Heart left ventricle (tissue), 16 donors: Measurements from ENCODE around the gene TOR4A. TPM values are rescaled to one million over a fixed set of nuclear protein-coding genes. Genes with fewer than 3 reads are reported as not detected.

Experiments
- ATAC-seq, 4 donors: fragments of 200-7000 bp; cut with Tn5 transposase; one replicate each; pipeline ENCODE4 v1.9.1; 2020 to 2022; ENCODE audit warnings: moderate library complexity in 4 of 4, mild to moderate bottlenecking in 3 of 4, moderate number of reproducible peaks in 1 of 4
- DNase-seq, 5 donors: peaks; one replicate each; pipeline ENCODE4 v3.0.0-alpha.2; 2020
- H3K27ac ChIP-seq, 12 donors: fragments of 200-600 bp; sonication (generic) in 4 of 12; one replicate each; pipeline versions ENCODE4 v1.5.0 to v1.8.0; 2016 to 2022; ENCODE audit warnings: mild to moderate bottlenecking in 2 of 12
- H3K27me3 ChIP-seq, 9 donors: fragments of 200-600 bp; sonication (generic) in 2 of 9; one replicate each; pipeline versions ENCODE4 v1.5.1 to v1.8.0; 2016 to 2022; ENCODE audit warnings: mild to moderate bottlenecking in 3 of 9
- H3K36me3 ChIP-seq, 9 donors: fragments of 200-600 bp; sonication (generic) in 2 of 9; one replicate each; pipeline versions ENCODE4 v1.5.0 to v1.8.0; 2018 to 2022; ENCODE audit warnings: mild to moderate bottlenecking in 2 of 9
- H3K4me1 ChIP-seq, 12 donors: fragments of 200-600 bp; sonication (generic) in 4 of 12; one replicate each; pipeline versions ENCODE4 v1.5.0 to v1.8.0; 2016 to 2022; ENCODE audit warnings: mild to moderate bottlenecking in 3 of 12
- H3K4me3 ChIP-seq, 12 donors: fragments of 200-600 bp; sonication (generic) in 4 of 12; one replicate each; pipeline versions ENCODE4 v1.5.0 to v1.8.0; 2017 to 2022; ENCODE audit warnings: mild to moderate bottlenecking in 9 of 12, moderate library complexity in 4 of 12
- H3K9me3 ChIP-seq, 12 donors: fragments of 200-600 bp; sonication (generic) in 4 of 12; one replicate each; pipeline versions ENCODE4 v1.5.0 to v1.8.0; 2016 to 2022; ENCODE audit warnings: mild to moderate bottlenecking in 1 of 12
- CTCF ChIP-seq, 12 donors: fragments of 200-600 bp; sonication (generic) in 4 of 12; IDR thresholded peaks; one replicate each; pipeline versions ENCODE4 v1.5.0 to v1.8.0; 2018 to 2022; ENCODE audit warnings: antibody characterized with exemption in 12 of 12, mild to moderate bottlenecking in 5 of 12
- POLR2A ChIP-seq, 2 donors: fragments of 450-650 bp; IDR thresholded peaks; one replicate each; pipeline ENCODE4 v1.6.1; 2017; ENCODE audit warnings: antibody characterized with exemption in 2 of 2, mild to moderate bottlenecking in 2 of 2, moderate library complexity in 2 of 2
- WGBS, 4 donors: extraction: QIAGEN DNeasy Blood & Tissue Kit in 2 of 4; methylation state at CpG; one replicate each; pipeline versions ENCODE4 v1.1.5 to v1.1.7; 2013 to 2018; 5-methylcytosine and 5-hydroxymethylcytosine counted together
- intact Hi-C, 10 donors: fragments of 100-400 bp; cut with DNase I; formaldehyde crosslinking; loops; one replicate each; pipeline versions ENCODE4 v1.11.1 to v1.14.2; 2022
- polyA plus RNA-seq, 2 donors: library from polyadenylated mRNA; stranded (reverse); fragments of 200-250 nt; gene quantifications; one replicate each; pipeline ENCODE4 v1.2.3, GENCODE V29; 2013
- total RNA-seq, 9 donors: library from RNA; depleted of rRNA in 2 of 9; stranded (reverse); fragments of >200 nt in 2 of 9; fragmentation: NEBNext Ultra II Directional in 3 of 9; extraction: Animal tissue kit (Norgen Biotek cat#: 25700) in 3 of 9; gene quantifications; one replicate each; pipeline versions ENCODE4 v1.1.0 to v1.2.4, GENCODE V29; 2016 to 2023
- donor health status: ischemic (EF 13 %, LVEDD 7.1; RV severe dilation, severe dysfunction).
- donor health status: healthy with polysubstance abuse.
- donor health status: DM: no; HTN: yes; CAD: no.
- donor health status: DM: no; HTN: no; CAD: no.
- donor health status: ischemic (EF 25% LVEDD 6.9; RV normal size, moderate dysfunction).
- donor health status: ischemic (EF 25% LVEDD 5.7; RV mildly dilated, moderate dysfunction).
- donor health status: healthy.
- donor health status: DM: yes; HTN: yes; CAD: no.
- donor health status: ischemic (EF 35%, LVEDD 5.7; RV mildly dilated, moderate dysfunction).
- donor health status: nonischemic (EF 11% LVEDD 7.7; RV severe dilation, severe dysfunction).
- donor health status: DM: yes; HTN: yes; CAD: no.
- donor health status: PGD.
- donor health status: ischemic (EF 29% LVEDD 5.4; RV normal size, mild dysfunction).
- donor health status: nonischemic (EF 23%, LVEDD 6.1; RV moderate dilation, normal function).

TOR4A gene
- total and polyA plus RNA-seq, 11 donors: 6.6 to 46.4 (median 16.4) TPM

GRCh38 chr9:137300567-137301080 is 23.1 kb downstream of the TOR4A start:
- TF ChIP-seq CTCF (IDR thresholded peaks at IDR 0.05) (no peak), POLR2A (IDR thresholded peaks at IDR 0.05) (no peak)
- ATAC-seq (no peak), DNase-seq (peak in 3 of 5 donors; percentile 16 to 25 (median 24))
- Histone ChIP-seq H3K4me3 (peak overlapping the region; percentile 42 to 94 (median 68)), H3K36me3 (peaks cover 0 to 8% (median 0%) of the 10 kb centered on the region in 9 donors), H3K9me3 (no peaks in the 10 kb centered on the region), H3K4me1 (peaks cover 0 to 91% (median 48%) of the 10 kb centered on the region in 12 donors), H3K27me3 (peaks cover 0 to 63% (median 15%) of the 10 kb centered on the region in 9 donors), H3K27ac (peak overlapping the region; percentile 31 to 98 (median 86))
- intact Hi-C loops: loop anchor here in 1 of 10 donors (5.0 kb wide), 1 partner anchor 122 kb away; the partner anchor contains the start of genes EXD3 and NOXA1
- 4 to 11% (median 6%) methylated on average over 25 of the region's 25 CpGs for WGBS, 4 donors

- peaks cover 0 to 62% (median 10%) of the 10 kb centered on the region in 9 donors for H3K27me3 ChIP-seq
- TF ChIP-seq POLR2A (IDR thresholded peaks at IDR 0.05) (no peak), CTCF (IDR thresholded peaks at IDR 0.05) (peak in 6 of 12 donors; percentile 25 to 47 (median 38))
- DNase-seq: peak; percentile 32 to 72 (median 50)
- H3K4me3 ChIP-seq: peak overlapping the region; percentile 42 to 94 (median 68)
- peaks cover 5 to 91% (median 51%) of the 10 kb centered on the region in 12 donors for H3K4me1 ChIP-seq
- peak in 1 of 4 donors; percentile 14 for ATAC-seq
- WGBS, 4 donors: 0 to 1% (median 1%) methylated on average over 37 to 115 of the region's 115 CpGs
- peak overlapping the region; percentile 13 to 98 (median 86) for H3K27ac ChIP-seq
- H3K9me3 ChIP-seq: no peaks in the 10 kb centered on the region
- H3K36me3 ChIP-seq: peaks cover 0 to 8% (median 0%) of the 10 kb centered on the region in 9 donors
- intact Hi-C loops: loop anchor here in 1 of 10 donors (5.0 kb wide), 1 partner anchor 121 kb away; the partner anchor contains the start of genes EXD3 and NOXA1
Observed at GRCh38 chr9:137301081-137301947, 23.8 kb downstream of the TOR4A start.

- H3K9me3 ChIP-seq: no peaks in the 10 kb centered on the region
- TF ChIP-seq POLR2A (IDR thresholded peaks at IDR 0.05) (peak; percentile 25 to 91), CTCF (IDR thresholded peaks at IDR 0.05) (no peak)
- WGBS, 4 donors: 0 to 1% (median 0%) methylated on average over 13 to 60 of the region's 60 CpGs; no CpG with 5 or more reads in 1 of the 4 donors
- H3K27ac ChIP-seq: peak within 1 kb of the TSS; percentile 63 to 98 (median 88)
- H3K27me3 ChIP-seq: peaks cover 0 to 62% (median 6%) of the 10 kb centered on the region in 9 donors
- peak within 1 kb of the TSS; percentile 48 to 94 (median 68) for H3K4me3 ChIP-seq
- peaks cover 0 to 8% (median 0%) of the 10 kb centered on the region in 9 donors for H3K36me3 ChIP-seq
- peaks cover 12 to 91% (median 52%) of the 10 kb centered on the region in 12 donors for H3K4me1 ChIP-seq
- DNase-seq (peak; percentile 92 to 96 (median 94)), ATAC-seq (peak; percentile 47 to 77 (median 67))
- intact Hi-C loops: loop anchor here in 3 of 10 donors (2.0 to 5.0 kb wide), 3 partner anchors 17 to 120 kb away; partner anchors contain the start of genes EXD3 (in 1 of the 3) and NOXA1 (in 1 of the 3)
Observed at GRCh38 chr9:137302118-137302448, 24.6 kb downstream of the TOR4A start, which contains the start of gene NRARP. Gene NRARP (minus strand): TSS chr9:137302271. CDS start chr9:137301928, 343 bp downstream.
